A673 (cell line): Measurements from ENCODE around the gene DIPK2A. TPM values are rescaled to one million over a fixed set of nuclear protein-coding genes. Genes with fewer than 3 reads are reported as not detected.

ENCODE experiments used
- BruUV-seq: library from RNA; stranded (reverse); fragments of 400-500 nt; replicated peaks from 2 replicates; lab custom pipeline; 2021; lab: Mats Ljungman, UMichigan
- CTCF ChIA-PET: fragments of 300-600 bp; sonication (Branson Sonifier 250); formaldehyde crosslinking; loops from one replicate; lab custom pipeline; 2022; ENCODE audit warnings: antibody characterized with exemption; lab: Charles Lee
- POLR2A ChIA-PET: fragments of 300-600 bp; sonication (Branson Sonifier 250); formaldehyde crosslinking; loops from one replicate; lab custom pipeline; 2022; ENCODE audit warnings: antibody characterized with exemption; ENCODE audit not compliant: low non-redundant PET; lab: Charles Lee
- DNase-seq: peaks from one replicate; pipeline ENCODE4 v3.0.0-alpha.2; 2015; ENCODE audit warnings: low spot score
- H3K27ac ChIP-seq: fragments of 200-600 bp; sonication (generic); 2 replicates; pipeline ENCODE4 v1.5.1; 2016; ENCODE audit warnings: mixed run types, low read depth, mild to moderate bottlenecking, mixed read lengths, antibody characterized with exemption, low read length; ENCODE audit not compliant: poor library complexity, severe bottlenecking
- H3K27me3 ChIP-seq: fragments of 200-600 bp; sonication (generic); replicated peaks from 2 replicates; pipeline ENCODE4 v1.6.1; 2017; ENCODE audit warnings: mixed run types, low read depth, mild to moderate bottlenecking, mixed read lengths, antibody characterized with exemption, low read length; ENCODE audit not compliant: insufficient read depth, poor library complexity
- H3K36me3 ChIP-seq: fragments of 200-600 bp; sonication (generic); 2 replicates; pipeline ENCODE4 v1.6.1; 2016; ENCODE audit warnings: mixed run types, mild to moderate bottlenecking, mixed read lengths, antibody characterized with exemption, low read length; ENCODE audit not compliant: insufficient read depth, poor library complexity, severe bottlenecking
- H3K4me1 ChIP-seq: fragments of 200-600 bp; sonication (generic); 2 replicates; pipeline ENCODE4 v1.6.1; 2017; ENCODE audit warnings: mixed run types, mild to moderate bottlenecking, mixed read lengths, antibody characterized with exemption, low read length; ENCODE audit not compliant: insufficient read depth, poor library complexity, severe bottlenecking
- H3K4me3 ChIP-seq: fragments of 200-600 bp; sonication (generic); 2 replicates; pipeline ENCODE4 v1.5.1; 2016; ENCODE audit warnings: low read depth, mixed run types, mild to moderate bottlenecking, mixed read lengths, low read length; ENCODE audit not compliant: poor library complexity, severe bottlenecking
- H3K9me3 ChIP-seq: fragments of 200-600 bp; sonication (generic); 2 replicates; pipeline ENCODE4 v1.6.1; 2016; ENCODE audit warnings: mixed run types, low read depth, mild to moderate bottlenecking, mixed read lengths, antibody characterized with exemption, low read length; ENCODE audit not compliant: poor library complexity, severe bottlenecking
- CTCF ChIP-seq: fragments of 300-800, 200-600 bp; sonication (generic); conservative IDR thresholded peaks from 2 replicates; pipeline ENCODE4 v1.5.1; 2017; ENCODE audit warnings: low read depth, mild to moderate bottlenecking, antibody characterized with exemption, low read length, moderate library complexity, mixed read lengths
- EZH2 ChIP-seq: fragments of 200-600 bp; sonication (generic); IDR thresholded peaks from 2 replicates; pipeline ENCODE4 v1.6.1; 2017; ENCODE audit warnings: borderline replicate concordance, low read depth, mild to moderate bottlenecking, mixed read lengths, antibody characterized with exemption, low read length; ENCODE audit not compliant: poor library complexity, severe bottlenecking
- intact Hi-C: fragments of 100-400 bp; cut with micrococcal nuclease; formaldehyde crosslinking; loops from one replicate; pipeline ENCODE4 v1.10.0; 2022; ENCODE audit not compliant: unreplicated experiment
- total RNA-seq: library from RNA; stranded (reverse); gene quantifications from 2 replicates; pipeline ENCODE4 v1.2.3, GENCODE V29; 2021

DIPK2A gene
- total RNA-seq, 1 experiment from 2014 or later = 47.7 TPM

- no peaks in the 10 kb centered on the region for H3K27me3 ChIP-seq
- no peaks in the 10 kb centered on the region for H3K36me3 ChIP-seq
- no peaks in the 10 kb centered on the region for H3K9me3 ChIP-seq
- intact Hi-C loops = loop anchor here (5.0 kb wide), 1 partner anchor 174 kb away; no protein-coding TSS in a partner anchor
- DNase-seq = peak; percentile 63
- TF ChIP-seq CTCF (peak; percentile 77), EZH2 (no peak)
- POLR2A ChIA-PET = no interaction called here
- no TSS peak for BruUV-seq
- no peak overlapping the region for H3K4me3 ChIP-seq
- H3K27ac ChIP-seq = no peak overlapping the region
- H3K4me1 ChIP-seq = no peaks in the 10 kb centered on the region
- CTCF ChIA-PET = no interaction called here
Observed at GRCh38 chr3:143951351-143951971, 20.2 kb upstream of the DIPK2A start.

- H3K4me1 ChIP-seq = no peaks in the 10 kb centered on the region
- POLR2A ChIA-PET = no interaction called here
- no peaks in the 10 kb centered on the region for H3K9me3 ChIP-seq
- intact Hi-C loops = loop anchor here (5.0 kb wide), 1 partner anchor 175 kb away; no protein-coding TSS in a partner anchor
- H3K27me3 ChIP-seq = no peaks in the 10 kb centered on the region
- BruUV-seq = no TSS peak
- H3K27ac ChIP-seq = no peak overlapping the region
- CTCF ChIA-PET = interaction anchor here (0.7 kb wide), 1 partner anchor 332 kb away, joined by 3 read pairs; no protein-coding TSS in a partner anchor
- 0 out of 2 replicates have a peak, but pooled peaks have one; percentile 17 for TF ChIP-seq CTCF
- no peak for TF ChIP-seq EZH2
- DNase-seq = no peak
- no peak overlapping the region for H3K4me3 ChIP-seq
- H3K36me3 ChIP-seq = no peaks in the 10 kb centered on the region
Observed at GRCh38 chr3:143952569-143953072, 19.0 kb upstream of the DIPK2A start.

DNA sequence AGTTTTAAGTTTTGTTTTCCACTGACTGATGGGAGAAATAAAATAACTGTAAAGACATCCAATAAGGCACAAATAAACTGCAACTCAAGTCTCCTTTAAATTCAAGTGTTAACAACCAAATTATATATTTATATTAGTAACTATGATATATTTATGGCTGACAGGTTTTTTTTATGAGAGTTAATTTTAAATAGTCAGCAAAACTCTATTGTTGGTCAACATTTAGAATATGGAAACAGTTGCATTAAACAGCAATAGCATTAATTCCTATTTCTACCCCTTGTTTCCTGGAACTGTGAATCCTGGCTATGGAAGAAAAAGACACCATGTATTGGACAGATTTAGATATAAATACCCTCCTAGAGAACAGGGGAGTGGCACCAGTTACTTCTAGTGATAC, 16.5 kb upstream of the DIPK2A start:
- POLR2A ChIA-PET = no interaction called here
- TF ChIP-seq EZH2 (no peak), CTCF (no peak)
- Histone ChIP-seq H3K36me3 (no peaks in the 10 kb centered on the region), H3K4me1 (no peaks in the 10 kb centered on the region), H3K9me3 (no peaks in the 10 kb centered on the region), H3K27me3 (no peaks in the 10 kb centered on the region), H3K27ac (no peak overlapping the region), H3K4me3 (no peak overlapping the region)
- DNase-seq = no peak
- CTCF ChIA-PET = no interaction called here
- intact Hi-C loops = no loop called here
- no TSS peak for BruUV-seq
